A549 (cell line): ENCODE data around the gene PNP. TPM values are rescaled to one million over a fixed set of nuclear protein-coding genes. Genes with fewer than 3 reads are reported as not detected.

Source experiments
- ATAC-seq, 2 experiments: fragments of 200-7000 bp in 1 of 2; fragments of >200 bp in 1 of 2; cut with Nextera tagmentation in 1 of 2; cut with Tn5 transposase in 1 of 2; 3 replicates each; pipeline versions ENCODE4 v1.8.0 to v1.9.1; 2018 to 2020; ENCODE audit warnings: mild to moderate bottlenecking in 1 of 2, moderate library complexity in 1 of 2
- CTCF ChIA-PET: fragments of 300-600 bp; sonication (Branson Sonifier 250); formaldehyde crosslinking; extraction: SDS; loops from one replicate; lab custom pipeline; 2021; ENCODE audit warnings: antibody characterized with exemption, inconsistent platforms; lab: Yijun Ruan, JAX
- POLR2A ChIA-PET: fragments of 350-600 bp; formaldehyde crosslinking; extraction: SDS; loops from one replicate; lab custom pipeline; 2021; ENCODE audit warnings: antibody characterized with exemption, inconsistent platforms; lab: Yijun Ruan, JAX
- DNase-seq, 2 experiments: peaks; one replicate each; pipeline versions ENCODE4 v3.0.0 to v3.0.0-alpha.2; 2011 to 2016; ENCODE audit warnings: low read depth in 1 of 2, low spot score in 1 of 2
- FAIRE-seq: peaks from 2 replicates; lab custom pipeline; 2011; peaks lifted over from hg19 to GRCh38; lab: Jason Lieb, UNC
- H3K27ac ChIP-seq, 2 experiments: fragments of >200 bp; sonication (Bioruptor Twin); formaldehyde crosslinking; 3 replicates each; pipeline ENCODE4 v1.5.1; 2016 to 2017
- H3K4me1 ChIP-seq: fragments of >200 bp; sonication (Bioruptor Twin); formaldehyde crosslinking; 3 replicates; pipeline ENCODE4 v1.6.1; 2016
- H3K4me2 ChIP-seq: fragments of >200 bp; sonication (Bioruptor Twin); formaldehyde crosslinking; 3 replicates; pipeline ENCODE4 v1.6.1; 2016
- H3K4me3 ChIP-seq: fragments of >200 bp; sonication (Bioruptor Twin); formaldehyde crosslinking; 3 replicates; pipeline ENCODE4 v1.5.1; 2016
- H3K9me3 ChIP-seq: fragments of >200 bp; sonication (Bioruptor Twin); formaldehyde crosslinking; 3 replicates; pipeline ENCODE4 v1.6.1; 2016
- CBX2 ChIP-seq: fragments of 200-600 bp; sonication (generic); IDR thresholded peaks from 2 replicates; pipeline ENCODE4 v1.6.1; 2016; ENCODE audit warnings: low read depth, mild to moderate bottlenecking, borderline replicate concordance
- E2F6 ChIP-seq: IDR thresholded peaks from 2 replicates; pipeline ENCODE4 v1.6.1; 2012; ENCODE audit warnings: low read depth, borderline replicate concordance
- ELK1 ChIP-seq: fragments of 150-350 bp; IDR thresholded peaks from 2 replicates; pipeline ENCODE4 v1.6.1; 2014; ENCODE audit warnings: low read depth, mild to moderate bottlenecking, low read length
- FOXS1 ChIP-seq: fragments of 250-450 bp; sonication (Bioruptor Pico); IDR thresholded peaks from 2 replicates; pipeline ENCODE4 v1.5.0; 2020; ENCODE audit warnings: mild to moderate bottlenecking, moderate library complexity
- GATA3 ChIP-seq: IDR thresholded peaks from 2 replicates; pipeline ENCODE4 v1.6.1; 2012; ENCODE audit warnings: borderline replicate concordance
- JUN ChIP-seq, 2 experiments: fragments of >200 bp; sonication (Bioruptor Twin); formaldehyde crosslinking; IDR thresholded peaks; 2 replicates in 1 of 2; 3 replicates in 1 of 2; pipeline ENCODE4 v1.6.1; 2016 to 2017
- KDM1A ChIP-seq: fragments of 200-600 bp; sonication (generic); IDR thresholded peaks from 2 replicates; pipeline ENCODE4 v1.6.1; 2016; ENCODE audit warnings: low read depth, mild to moderate bottlenecking
- MYC ChIP-seq: IDR thresholded peaks from 2 replicates; pipeline ENCODE4 v1.6.1; 2012; ENCODE audit warnings: mild to moderate bottlenecking, inconsistent platforms, low read length, improper control_type of control experiment, borderline replicate concordance
- PHF8 ChIP-seq: fragments of 200-600 bp; sonication (generic); IDR thresholded peaks from 2 replicates; pipeline ENCODE4 v1.6.1; 2016; ENCODE audit warnings: low read depth, mild to moderate bottlenecking, antibody characterized with exemption, moderate library complexity, borderline replicate concordance
- POLR2A ChIP-seq: IDR thresholded peaks from 2 replicates; pipeline ENCODE4 v1.6.1; 2012; ENCODE audit warnings: mild to moderate bottlenecking, low read length
- RAD21 ChIP-seq, 2 experiments: fragments of >200 bp in 1 of 2; sonication (Bioruptor Twin) in 1 of 2; formaldehyde crosslinking in 1 of 2; IDR thresholded peaks in 1 of 2; conservative IDR thresholded peaks in 1 of 2; 2 replicates in 1 of 2; 3 replicates in 1 of 2; pipeline ENCODE4 v1.6.1; 2012 to 2018; ENCODE audit warnings: inconsistent platforms in 1 of 2
- RCOR1 ChIP-seq: fragments of 150-350 bp; IDR thresholded peaks from 2 replicates; pipeline ENCODE4 v1.6.1; 2014; ENCODE audit warnings: antibody characterized with exemption, low read length, low read depth
- REST ChIP-seq: fragments of 200-600 bp; sonication (generic); IDR thresholded peaks from 2 replicates; pipeline ENCODE4 v1.6.1; 2016; ENCODE audit warnings: antibody characterized with exemption, mild to moderate bottlenecking, moderate library complexity
- RFX5 ChIP-seq: fragments of 450-650 bp; IDR thresholded peaks from 2 replicates; pipeline ENCODE4 v1.7.1; 2014; ENCODE audit warnings: antibody characterized with exemption, mild to moderate bottlenecking, moderate library complexity
- SREBF2 ChIP-seq: fragments of 450-650 bp; IDR thresholded peaks from 2 replicates; pipeline ENCODE4 v1.6.1; 2014; ENCODE audit warnings: mild to moderate bottlenecking, moderate library complexity
- TFCP2L1 ChIP-seq: fragments of 250-450 bp; sonication (Bioruptor Pico); IDR thresholded peaks from 2 replicates; pipeline ENCODE4 v1.5.0; 2021; ENCODE audit warnings: mild to moderate bottlenecking
- WGBS: methylation state at CpG from one replicate; pipeline ENCODE4 v1.1.6; 2017; ENCODE audit errors: missing lambda C conversion rate; 5-methylcytosine and 5-hydroxymethylcytosine counted together
- polyA minus RNA-seq: library from RNA; depleted of rRNA, polyadenylated mRNA; stranded (reverse); fragments of >200 nt; gene quantifications from 2 replicates; pipeline ENCODE4 v1.2.3, GENCODE V29; 2011; rRNA and poly(A)+ RNA removed
- polyA plus RNA-seq, 4 experiments: library from polyadenylated mRNA; depleted of rRNA in 3 of 4; stranded (reverse); fragments of >200 nt; fragmentation: RNase III in 1 of 4; extraction: RNeasy Plus Mini Kit Qiagen cat#74134 plus additional on column Dnase treatment in 1 of 4; gene quantifications; 2 replicates in 3 of 4; 3 replicates in 1 of 4; pipeline ENCODE4 v1.2.3, GENCODE V29; 2011 to 2017
- TF ChIP-seq, protein P1 (sequence below): IDR thresholded peaks from 2 replicates; pipeline ENCODE4 v1.6.1; 2012
- TF ChIP-seq, protein P2 (sequence below): fragments of >200 bp; sonication (Bioruptor Twin); formaldehyde crosslinking; IDR thresholded peaks from 3 replicates; pipeline ENCODE4 v1.6.1; 2016
- TF ChIP-seq, protein P3 (sequence below): fragments of 250-450 bp; sonication (Bioruptor Pico); IDR thresholded peaks from 2 replicates; pipeline ENCODE4 v1.5.0; 2021; ENCODE audit warnings: mild to moderate bottlenecking, moderate library complexity, borderline replicate concordance
- TF ChIP-seq, protein P4 (sequence below): fragments of >200 bp; sonication (Bioruptor Twin); formaldehyde crosslinking; IDR thresholded peaks from 3 replicates; pipeline ENCODE4 v1.5.1; 2016
- TF ChIP-seq, protein P5 (sequence below): IDR thresholded peaks from 2 replicates; pipeline ENCODE4 v1.6.1; 2012

PNP gene
- 111 and 129 TPM in 2 replicates for polyA plus RNA-seq (2011; rRNA removed)
- 117 and 127 TPM in 2 replicates for polyA plus RNA-seq (2012; cell fraction: cytosol; rRNA removed)
- 90.6 and 117 TPM in 2 replicates for polyA plus RNA-seq (2012; cell fraction: nucleus; rRNA removed)
- polyA plus RNA-seq (2017; fragmentation: RNase III; extraction: RNeasy Plus Mini Kit Qiagen cat#74134 plus additional on column Dnase treatment) = 95.9 to 103 TPM (median 97.3 TPM) in 3 replicates
- polyA minus RNA-seq = 68.9 and 90.3 TPM in 2 replicates

- Histone ChIP-seq H3K4me1 (peaks cover 27% of the 10 kb centered on the region), H3K9me3 (no peaks in the 10 kb centered on the region), H3K4me2 (peak within 1 kb of the TSS; percentile 83), H3K4me3 (peak within 1 kb of the TSS; percentile 72), H3K27ac (peak within 1 kb of the TSS; percentile 80 to 95)
- FAIRE-seq = no peak
- DNase-seq = peak; percentile 92 to 99
- WGBS = 2% methylated on average over 39 of the region's 40 CpGs
- ChIA-PET CTCF (interaction anchor here (0.6 to 1.2 kb wide), 6 partner anchors 9 to 140 kb away, joined by 3 to 6 read pairs (median 4); no protein-coding TSS in a partner anchor), POLR2A (interaction anchor here (0.7 to 2.4 kb wide), 15 partner anchors 8 to 215 kb away, joined by 3 to 38 read pairs (median 4); partner anchors contain the start of genes APEX1, OSGEP, PARP2 and PIP4P1)
- ATAC-seq = peak; percentile 94 to 98
- TF ChIP-seq KDM1A (no peak), GATA3 (0 out of 2 replicates have a peak, but pooled peaks have one; percentile 20), RCOR1 (no peak), RFX5 (0 out of 2 replicates have a peak, but pooled peaks have one; percentile 24), REST (peak; percentile 33; the same call in 1 of the 2 replicates), RAD21 (conservative IDR thresholded peaks at IDR 0.05 in 1 of 2, IDR thresholded peaks at IDR 0.05 in 1 of 2) (no peak; a peak in 1 of 5 replicates), MYC (peak; percentile 47; the same call in 1 of the 2 replicates), TFCP2L1 (CRISPR knock-in tag) (no peak), ELK1 (no peak), POLR2A (peak; percentile 100), E2F6 (peak; percentile 42; the same call in 1 of the 2 replicates), PHF8 (peak; percentile 95; the same call in 1 of the 2 replicates), SREBF2 (no peak), FOXS1 (CRISPR knock-in tag) (no peak), CBX2 (no peak), JUN (IDR thresholded peaks at IDR 0.05) (peak; percentile 81 to 89)
- TF ChIP-seq, protein P1, sequence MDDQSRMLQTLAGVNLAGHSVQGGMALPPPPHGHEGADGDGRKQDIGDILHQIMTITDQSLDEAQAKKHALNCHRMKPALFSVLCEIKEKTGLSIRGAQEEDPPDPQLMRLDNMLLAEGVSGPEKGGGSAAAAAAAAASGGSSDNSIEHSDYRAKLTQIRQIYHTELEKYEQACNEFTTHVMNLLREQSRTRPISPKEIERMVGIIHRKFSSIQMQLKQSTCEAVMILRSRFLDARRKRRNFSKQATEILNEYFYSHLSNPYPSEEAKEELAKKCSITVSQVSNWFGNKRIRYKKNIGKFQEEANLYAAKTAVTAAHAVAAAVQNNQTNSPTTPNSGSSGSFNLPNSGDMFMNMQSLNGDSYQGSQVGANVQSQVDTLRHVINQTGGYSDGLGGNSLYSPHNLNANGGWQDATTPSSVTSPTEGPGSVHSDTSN = peak; percentile 61; the same call in 1 of the 2 replicates
- TF ChIP-seq, protein P2, sequence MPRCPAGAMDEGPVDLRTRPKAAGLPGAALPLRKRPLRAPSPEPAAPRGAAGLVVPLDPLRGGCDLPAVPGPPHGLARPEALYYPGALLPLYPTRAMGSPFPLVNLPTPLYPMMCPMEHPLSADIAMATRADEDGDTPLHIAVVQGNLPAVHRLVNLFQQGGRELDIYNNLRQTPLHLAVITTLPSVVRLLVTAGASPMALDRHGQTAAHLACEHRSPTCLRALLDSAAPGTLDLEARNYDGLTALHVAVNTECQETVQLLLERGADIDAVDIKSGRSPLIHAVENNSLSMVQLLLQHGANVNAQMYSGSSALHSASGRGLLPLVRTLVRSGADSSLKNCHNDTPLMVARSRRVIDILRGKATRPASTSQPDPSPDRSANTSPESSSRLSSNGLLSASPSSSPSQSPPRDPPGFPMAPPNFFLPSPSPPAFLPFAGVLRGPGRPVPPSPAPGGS = peak; percentile 94
- TF ChIP-seq, protein P3, sequence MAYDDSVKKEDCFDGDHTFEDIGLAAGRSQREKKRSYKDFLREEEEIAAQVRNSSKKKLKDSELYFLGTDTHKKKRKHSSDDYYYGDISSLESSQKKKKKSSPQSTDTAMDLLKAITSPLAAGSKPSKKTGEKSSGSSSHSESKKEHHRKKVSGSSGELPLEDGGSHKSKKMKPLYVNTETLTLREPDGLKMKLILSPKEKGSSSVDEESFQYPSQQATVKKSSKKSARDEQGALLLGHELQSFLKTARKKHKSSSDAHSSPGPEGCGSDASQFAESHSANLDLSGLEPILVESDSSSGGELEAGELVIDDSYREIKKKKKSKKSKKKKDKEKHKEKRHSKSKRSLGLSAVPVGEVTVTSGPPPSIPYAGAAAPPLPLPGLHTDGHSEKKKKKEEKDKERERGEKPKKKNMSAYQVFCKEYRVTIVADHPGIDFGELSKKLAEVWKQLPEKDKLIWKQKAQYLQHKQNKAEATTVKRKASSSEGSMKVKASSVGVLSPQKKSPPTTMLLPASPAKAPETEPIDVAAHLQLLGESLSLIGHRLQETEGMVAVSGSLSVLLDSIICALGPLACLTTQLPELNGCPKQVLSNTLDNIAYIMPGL (CRISPR knock-in tag) = peak; percentile 30; the same call in 1 of the 2 replicates
- TF ChIP-seq, protein P4, sequence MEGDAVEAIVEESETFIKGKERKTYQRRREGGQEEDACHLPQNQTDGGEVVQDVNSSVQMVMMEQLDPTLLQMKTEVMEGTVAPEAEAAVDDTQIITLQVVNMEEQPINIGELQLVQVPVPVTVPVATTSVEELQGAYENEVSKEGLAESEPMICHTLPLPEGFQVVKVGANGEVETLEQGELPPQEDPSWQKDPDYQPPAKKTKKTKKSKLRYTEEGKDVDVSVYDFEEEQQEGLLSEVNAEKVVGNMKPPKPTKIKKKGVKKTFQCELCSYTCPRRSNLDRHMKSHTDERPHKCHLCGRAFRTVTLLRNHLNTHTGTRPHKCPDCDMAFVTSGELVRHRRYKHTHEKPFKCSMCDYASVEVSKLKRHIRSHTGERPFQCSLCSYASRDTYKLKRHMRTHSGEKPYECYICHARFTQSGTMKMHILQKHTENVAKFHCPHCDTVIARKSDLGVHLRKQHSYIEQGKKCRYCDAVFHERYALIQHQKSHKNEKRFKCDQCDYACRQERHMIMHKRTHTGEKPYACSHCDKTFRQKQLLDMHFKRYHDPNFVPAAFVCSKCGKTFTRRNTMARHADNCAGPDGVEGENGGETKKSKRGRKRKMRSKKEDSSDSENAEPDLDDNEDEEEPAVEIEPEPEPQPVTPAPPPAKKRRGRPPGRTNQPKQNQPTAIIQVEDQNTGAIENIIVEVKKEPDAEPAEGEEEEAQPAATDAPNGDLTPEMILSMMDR = no peak
- TF ChIP-seq, protein P5, sequence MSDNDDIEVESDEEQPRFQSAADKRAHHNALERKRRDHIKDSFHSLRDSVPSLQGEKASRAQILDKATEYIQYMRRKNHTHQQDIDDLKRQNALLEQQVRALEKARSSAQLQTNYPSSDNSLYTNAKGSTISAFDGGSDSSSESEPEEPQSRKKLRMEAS = peak; percentile 66; the same call in 1 of the 2 replicates
Measured at GRCh38 chr14:20469242-20469889, at the start of gene PNP. TSS of gene PNP (plus strand) at chr14:20469406. CDS start at chr14:20469525, 119 bp downstream.
